Liver (tissue), 3 donors: ENCODE measurements around the gene SYMPK.

Experiments
- ATF3 ChIP-seq: IDR thresholded peaks from 2 replicates; pipeline ENCODE4 v1.6.1; 2016; ENCODE audit warnings: antibody characterized with exemption
- CTCF ChIP-seq: fragments of 150-350 bp; IDR thresholded peaks from 2 replicates; pipeline ENCODE4 v1.5.1; 2017; ENCODE audit warnings: improper control_type of control experiment, low read depth, low read length; ENCODE audit not compliant: missing input control
- GABPA ChIP-seq, 2 donors: IDR thresholded peaks in 1 of 2; conservative IDR thresholded peaks in 1 of 2; 2 replicates each; pipeline ENCODE4 v1.6.1; 2016; ENCODE audit warnings: antibody characterized with exemption in 2 of 2, mild to moderate bottlenecking in 1 of 2, moderate library complexity in 1 of 2
- HNF4G ChIP-seq: IDR thresholded peaks from 2 replicates; pipeline ENCODE4 v1.6.1; 2016; ENCODE audit warnings: antibody characterized with exemption
- MAX ChIP-seq: IDR thresholded peaks from 2 replicates; pipeline ENCODE4 v1.6.1; 2016; ENCODE audit warnings: antibody characterized with exemption
- NR2F2 ChIP-seq: IDR thresholded peaks from 2 replicates; pipeline ENCODE4 v1.6.1; 2016; ENCODE audit warnings: antibody characterized with exemption
- REST ChIP-seq: IDR thresholded peaks from 2 replicates; pipeline ENCODE4 v1.6.1; 2016; ENCODE audit warnings: antibody characterized with exemption, mild to moderate bottlenecking
- SP1 ChIP-seq: IDR thresholded peaks from 2 replicates; pipeline ENCODE4 v1.6.1; 2018; ENCODE audit warnings: antibody characterized with exemption, mild to moderate bottlenecking
- donor health status: healthy.
- donor health status: healthy.

- TF ChIP-seq REST (no peak), CTCF (no peak), MAX (no peak), GABPA (IDR thresholded peaks at IDR 0.05 in 1 of 2, conservative IDR thresholded peaks at IDR 0.05 in 1 of 2) (no peak), NR2F2 (no peak), ATF3 (no peak), SP1 (no peak), HNF4G (no peak)
These were observed 37.7 kb downstream of the SYMPK start for GRCh38 chr19:45825263-45825605.
